HepG2 (cell line): ENCODE measurements around the gene METAP1D. TPM values are rescaled to one million over a fixed set of nuclear protein-coding genes. Genes with fewer than 3 reads are reported as not detected.

Source experiments
- AGO2 ChIP-seq: fragments of 200-400 bp; formaldehyde crosslinking; optimal IDR thresholded peaks from 2 replicates; pipeline ENCODE3; 2017; ENCODE audit warnings: mild to moderate bottlenecking, low read depth, low read length, moderate library complexity
- BRCA1 ChIP-seq: sonication (generic); formaldehyde crosslinking; IDR thresholded peaks from 2 replicates; pipeline ENCODE4 v1.4.0; 2020; ENCODE audit warnings: missing genetic modification reagents
- DMAP1 ChIP-seq: IDR thresholded peaks from 2 replicates; pipeline ENCODE4 v1.6.1; 2016
- KDM3A ChIP-seq: IDR thresholded peaks from 2 replicates; pipeline ENCODE4 v1.6.1; 2018; ENCODE audit warnings: low read depth, missing compliant biosample characterization
- MED1 ChIP-seq: sonication (generic); formaldehyde crosslinking; IDR thresholded peaks from 2 replicates; pipeline ENCODE4 v1.4.0; 2020; ENCODE audit warnings: missing genetic modification reagents
- MTF2 ChIP-seq: sonication (generic); formaldehyde crosslinking; IDR thresholded peaks from 2 replicates; pipeline ENCODE4 v1.5.0; 2020; ENCODE audit warnings: missing genetic modification reagents, borderline replicate concordance
- MZF1 ChIP-seq: sonication (generic); formaldehyde crosslinking; IDR thresholded peaks from 2 replicates; pipeline ENCODE4 v1.8.1; 2023; ENCODE audit warnings: mild to moderate bottlenecking, missing genetic modification reagents, borderline replicate concordance
- NFKB2 ChIP-seq: sonication (generic); formaldehyde crosslinking; IDR thresholded peaks from 2 replicates; pipeline ENCODE4 v1.4.0; 2020; ENCODE audit warnings: missing genetic modification reagents, borderline replicate concordance
- PHF8 ChIP-seq: sonication (generic); formaldehyde crosslinking; IDR thresholded peaks from 2 replicates; pipeline ENCODE4 v1.5.0; 2020; ENCODE audit warnings: missing genetic modification reagents
- XBP1 ChIP-seq: sonication (generic); formaldehyde crosslinking; IDR thresholded peaks from 2 replicates; pipeline ENCODE4 v1.5.0; 2020; ENCODE audit warnings: missing genetic modification reagents
- ZBTB7B ChIP-seq: sonication (generic); formaldehyde crosslinking; IDR thresholded peaks from 2 replicates; pipeline ENCODE4 v1.4.0; 2020; ENCODE audit warnings: missing genetic modification reagents
- ZMYM4 ChIP-seq: sonication (generic); formaldehyde crosslinking; IDR thresholded peaks from 2 replicates; pipeline ENCODE4 v1.8.1; 2023; ENCODE audit warnings: mild to moderate bottlenecking, missing genetic modification reagents
- ZNF263 ChIP-seq: sonication (generic); formaldehyde crosslinking; IDR thresholded peaks from 2 replicates; pipeline ENCODE4 v1.4.0; 2020; ENCODE audit warnings: missing genetic modification reagents
- ZNF350 ChIP-seq: sonication (generic); formaldehyde crosslinking; IDR thresholded peaks from 2 replicates; pipeline ENCODE4 v1.4.0; 2020; ENCODE audit warnings: mild to moderate bottlenecking, low read depth, missing genetic modification reagents, borderline replicate concordance
- ZNF383 ChIP-seq: sonication (generic); formaldehyde crosslinking; IDR thresholded peaks from 2 replicates; pipeline ENCODE4 v1.4.0; 2020; ENCODE audit warnings: missing genetic modification reagents, mild to moderate bottlenecking, borderline replicate concordance
- ZNF44 ChIP-seq: sonication (generic); formaldehyde crosslinking; IDR thresholded peaks from 2 replicates; pipeline ENCODE4 v1.5.1; 2020; ENCODE audit warnings: mild to moderate bottlenecking, missing genetic modification reagents
- ZNF547 ChIP-seq: sonication (generic); formaldehyde crosslinking; IDR thresholded peaks from 2 replicates; pipeline ENCODE4 v1.5.1; 2020; ENCODE audit warnings: mild to moderate bottlenecking, missing genetic modification reagents
- ZNF564 ChIP-seq: sonication (generic); formaldehyde crosslinking; IDR thresholded peaks from 2 replicates; pipeline ENCODE4 v1.8.1; 2023; ENCODE audit warnings: mild to moderate bottlenecking, missing genetic modification reagents
- ZNF761 ChIP-seq: sonication (generic); formaldehyde crosslinking; conservative IDR thresholded peaks from 2 replicates; pipeline ENCODE4 v1.4.0; 2020; ENCODE audit warnings: mild to moderate bottlenecking, missing genetic modification reagents
- polyA plus RNA-seq, 8 experiments: library from polyadenylated mRNA; depleted of rRNA in 3 of 8; stranded (reverse) in 7 of 8; unstranded in 1 of 8; fragments of >200 nt; fragmentation: Illumina TruSeq in 4 of 8; extraction: Trizol in 4 of 8; gene quantifications; 2 replicates each; pipeline versions ENCODE4 v1.2.1 to v1.2.3, GENCODE V29; 2011 to 2016; ENCODE audit warnings: low read depth in 4 of 8, missing spikeins in 1 of 8, mixed read lengths in 1 of 8; ENCODE audit not compliant: insufficient read depth in 1 of 8
- total RNA-seq, 5 experiments: library from RNA; depleted of rRNA; stranded (reverse); fragments of >200 nt; fragmentation: Illumina TruSeq; extraction: Trizol; gene quantifications; 2 replicates each; pipeline ENCODE4 v1.2.3, GENCODE V29; 2016; ENCODE audit warnings: low read depth in 1 of 5
- TF ChIP-seq, protein P1 (sequence below): sonication (generic); formaldehyde crosslinking; IDR thresholded peaks from 2 replicates; pipeline ENCODE4 v1.5.0; 2020; ENCODE audit warnings: mild to moderate bottlenecking, missing genetic modification reagents, moderate library complexity
- TF ChIP-seq, protein P2 (sequence below): sonication (generic); formaldehyde crosslinking; IDR thresholded peaks from 2 replicates; pipeline ENCODE4 v1.4.0; 2020; ENCODE audit warnings: missing genetic modification reagents
- TF ChIP-seq, protein P3 (sequence below): sonication (generic); formaldehyde crosslinking; IDR thresholded peaks from 2 replicates; pipeline ENCODE4 v1.4.0; 2020; ENCODE audit warnings: missing genetic modification reagents, borderline replicate concordance

The METAP1D gene
- total and polyA plus RNA-seq, 2 of the 13 experiments (the other 11 are each of a cell fraction or from before 2014, with no cell fraction given): 14.7 to 21.6 TPM

DNA sequence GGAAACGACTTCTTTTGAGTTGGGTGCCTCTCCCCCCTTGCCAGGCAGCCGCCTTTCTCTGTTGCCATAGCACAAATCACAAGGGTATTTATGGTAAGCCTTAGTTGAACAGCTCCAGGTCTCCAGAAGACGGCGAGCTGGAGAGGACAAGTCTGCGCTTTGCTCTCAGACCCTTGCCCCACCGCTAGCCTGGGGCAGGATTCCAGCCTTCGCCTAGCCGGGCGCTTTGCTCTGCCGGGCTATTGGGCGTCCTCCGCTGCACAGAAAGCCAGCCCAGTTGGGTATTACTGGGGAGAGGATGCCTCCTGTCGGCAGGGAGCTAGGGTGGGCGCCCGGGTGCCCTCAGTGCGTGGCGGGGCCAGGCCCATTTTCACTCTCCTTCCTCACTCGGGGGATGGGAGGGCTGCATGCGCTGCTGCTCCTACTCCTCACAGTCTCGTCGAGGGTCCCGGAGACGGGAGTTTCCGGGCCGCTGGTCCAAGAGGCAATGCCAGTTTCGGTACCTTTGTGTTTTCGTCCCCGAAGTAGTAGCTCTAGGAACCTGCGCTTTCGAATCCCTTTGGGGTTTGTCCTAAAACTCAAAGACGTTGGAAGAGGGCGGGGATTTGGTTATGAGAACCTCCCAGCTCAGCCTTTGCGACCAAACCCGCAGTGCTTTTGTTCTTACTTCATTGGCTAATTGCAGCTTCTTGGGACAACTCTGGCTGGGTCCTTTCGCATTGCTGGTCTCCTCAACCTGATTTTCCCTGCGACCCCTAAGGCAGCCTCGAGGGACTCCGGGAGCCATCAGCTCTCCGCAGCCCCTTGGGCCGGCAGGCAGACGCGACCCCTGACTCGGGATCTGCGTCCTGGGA lies 106.6 kb downstream of the METAP1D start (continued):
- TF ChIP-seq, protein P1, sequence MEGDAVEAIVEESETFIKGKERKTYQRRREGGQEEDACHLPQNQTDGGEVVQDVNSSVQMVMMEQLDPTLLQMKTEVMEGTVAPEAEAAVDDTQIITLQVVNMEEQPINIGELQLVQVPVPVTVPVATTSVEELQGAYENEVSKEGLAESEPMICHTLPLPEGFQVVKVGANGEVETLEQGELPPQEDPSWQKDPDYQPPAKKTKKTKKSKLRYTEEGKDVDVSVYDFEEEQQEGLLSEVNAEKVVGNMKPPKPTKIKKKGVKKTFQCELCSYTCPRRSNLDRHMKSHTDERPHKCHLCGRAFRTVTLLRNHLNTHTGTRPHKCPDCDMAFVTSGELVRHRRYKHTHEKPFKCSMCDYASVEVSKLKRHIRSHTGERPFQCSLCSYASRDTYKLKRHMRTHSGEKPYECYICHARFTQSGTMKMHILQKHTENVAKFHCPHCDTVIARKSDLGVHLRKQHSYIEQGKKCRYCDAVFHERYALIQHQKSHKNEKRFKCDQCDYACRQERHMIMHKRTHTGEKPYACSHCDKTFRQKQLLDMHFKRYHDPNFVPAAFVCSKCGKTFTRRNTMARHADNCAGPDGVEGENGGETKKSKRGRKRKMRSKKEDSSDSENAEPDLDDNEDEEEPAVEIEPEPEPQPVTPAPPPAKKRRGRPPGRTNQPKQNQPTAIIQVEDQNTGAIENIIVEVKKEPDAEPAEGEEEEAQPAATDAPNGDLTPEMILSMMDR (CRISPR knock-in tag): peak; percentile 95
- TF ChIP-seq, protein P2, sequence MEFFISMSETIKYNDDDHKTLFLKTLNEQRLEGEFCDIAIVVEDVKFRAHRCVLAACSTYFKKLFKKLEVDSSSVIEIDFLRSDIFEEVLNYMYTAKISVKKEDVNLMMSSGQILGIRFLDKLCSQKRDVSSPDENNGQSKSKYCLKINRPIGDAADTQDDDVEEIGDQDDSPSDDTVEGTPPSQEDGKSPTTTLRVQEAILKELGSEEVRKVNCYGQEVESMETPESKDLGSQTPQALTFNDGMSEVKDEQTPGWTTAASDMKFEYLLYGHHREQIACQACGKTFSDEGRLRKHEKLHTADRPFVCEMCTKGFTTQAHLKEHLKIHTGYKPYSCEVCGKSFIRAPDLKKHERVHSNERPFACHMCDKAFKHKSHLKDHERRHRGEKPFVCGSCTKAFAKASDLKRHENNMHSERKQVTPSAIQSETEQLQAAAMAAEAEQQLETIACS (CRISPR knock-in tag): 0 out of 2 replicates have a peak, but pooled peaks have one; percentile 19
- TF ChIP-seq ZNF383 (CRISPR knock-in tag) (peak; percentile 71; the same call in 1 of the 2 replicates), ZNF350 (CRISPR knock-in tag) (peak; percentile 64; the same call in 1 of the 2 replicates), KDM3A (CRISPR knock-in tag) (peak; percentile 27; the same call in 1 of the 2 replicates), BRCA1 (CRISPR knock-in tag) (0 out of 2 replicates have a peak, but pooled peaks have one; percentile 33), DMAP1 (CRISPR knock-in tag) (0 out of 2 replicates have a peak, but pooled peaks have one; percentile 22), ZBTB7B (CRISPR knock-in tag) (peak; percentile 84), PHF8 (CRISPR knock-in tag) (0 out of 2 replicates have a peak, but pooled peaks have one; percentile 31), ZNF564 (CRISPR knock-in tag) (no peak), MTF2 (CRISPR knock-in tag) (peak; percentile 81), ZMYM4 (peak; percentile 75), NFKB2 (peak; percentile 78; the same call in 1 of the 2 replicates), AGO2 (no peak), XBP1 (CRISPR knock-in tag) (no peak), ZNF263 (CRISPR knock-in tag) (peak; percentile 69; the same call in 1 of the 2 replicates), ZNF44 (0 out of 2 replicates have a peak, but pooled peaks have one; percentile 31), ZNF761 (CRISPR knock-in tag) (peak; percentile 37; the same call in 1 of the 2 replicates), ZNF547 (CRISPR knock-in tag) (no peak), MED1 (0 out of 2 replicates have a peak, but pooled peaks have one; percentile 30), MZF1 (CRISPR knock-in tag) (0 out of 2 replicates have a peak, but pooled peaks have one; percentile 38)
- TF ChIP-seq, protein P3, sequence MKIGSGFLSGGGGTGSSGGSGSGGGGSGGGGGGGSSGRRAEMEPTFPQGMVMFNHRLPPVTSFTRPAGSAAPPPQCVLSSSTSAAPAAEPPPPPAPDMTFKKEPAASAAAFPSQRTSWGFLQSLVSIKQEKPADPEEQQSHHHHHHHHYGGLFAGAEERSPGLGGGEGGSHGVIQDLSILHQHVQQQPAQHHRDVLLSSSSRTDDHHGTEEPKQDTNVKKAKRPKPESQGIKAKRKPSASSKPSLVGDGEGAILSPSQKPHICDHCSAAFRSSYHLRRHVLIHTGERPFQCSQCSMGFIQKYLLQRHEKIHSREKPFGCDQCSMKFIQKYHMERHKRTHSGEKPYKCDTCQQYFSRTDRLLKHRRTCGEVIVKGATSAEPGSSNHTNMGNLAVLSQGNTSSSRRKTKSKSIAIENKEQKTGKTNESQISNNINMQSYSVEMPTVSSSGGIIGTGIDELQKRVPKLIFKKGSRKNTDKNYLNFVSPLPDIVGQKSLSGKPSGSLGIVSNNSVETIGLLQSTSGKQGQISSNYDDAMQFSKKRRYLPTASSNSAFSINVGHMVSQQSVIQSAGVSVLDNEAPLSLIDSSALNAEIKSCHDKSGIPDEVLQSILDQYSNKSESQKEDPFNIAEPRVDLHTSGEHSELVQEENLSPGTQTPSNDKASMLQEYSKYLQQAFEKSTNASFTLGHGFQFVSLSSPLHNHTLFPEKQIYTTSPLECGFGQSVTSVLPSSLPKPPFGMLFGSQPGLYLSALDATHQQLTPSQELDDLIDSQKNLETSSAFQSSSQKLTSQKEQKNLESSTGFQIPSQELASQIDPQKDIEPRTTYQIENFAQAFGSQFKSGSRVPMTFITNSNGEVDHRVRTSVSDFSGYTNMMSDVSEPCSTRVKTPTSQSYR (CRISPR knock-in tag): no peak
